K562 (cell line): ENCODE data around the gene LBH. TPM values are rescaled to one million over a fixed set of nuclear protein-coding genes. Genes with fewer than 3 reads are reported as not detected.

Experiments used
- ATAC-seq: fragments of 200-7000 bp; cut with Tn5 transposase; 3 replicates; pipeline ENCODE4 v1.9.1; 2020; ENCODE audit warnings: moderate library complexity
- BruUV-seq: library from RNA; stranded (reverse); fragments of 400-500 nt; replicated peaks from 2 replicates; lab custom pipeline; 2021; lab: Mats Ljungman, UMichigan
- CTCF ChIA-PET: fragments of 300-600 bp; formaldehyde crosslinking; extraction: SDS; loops from one replicate; lab custom pipeline; 2021; ENCODE audit warnings: low intra/inter-chr PET ratio; lab: Yijun Ruan, JAX
- POLR2A ChIA-PET: fragments of 300-600, 350-650 bp; sonication (Branson Sonifier 250); formaldehyde crosslinking; extraction: SDS; loops from one replicate; lab custom pipeline; 2021; ENCODE audit warnings: antibody characterized with exemption, inconsistent platforms; lab: Yijun Ruan, JAX
- DNase-seq, 4 experiments: peaks; one replicate each; pipeline versions ENCODE4 v3.0.0 to v3.0.0-alpha.2; 2011 to 2018; ENCODE audit warnings: low spot score in 3 of 4, mixed read lengths in 3 of 4; ENCODE audit errors: extremely low read depth in 1 of 4
- FAIRE-seq: peaks from 2 replicates; lab custom pipeline; 2011; peaks lifted over from hg19 to GRCh38; lab: Jason Lieb, UNC
- H2AFZ ChIP-seq: 2 replicates; pipeline ENCODE4 v1.6.0; 2011; ENCODE audit warnings: low read depth, low read length, control low read depth, inconsistent platforms
- H3K27ac ChIP-seq: fragments of 200-600 bp; 3 replicates; pipeline ENCODE4 v1.8.0; 2011; ENCODE audit warnings: low read depth, mild to moderate bottlenecking, control low read depth, inconsistent platforms, low read length, moderate library complexity, mixed read lengths; ENCODE audit errors: extremely low read depth
- H3K27me3 ChIP-seq, 2 experiments: fragments of 300-600 bp in 1 of 2; 2 replicates in 1 of 2; 3 replicates in 1 of 2; pipeline versions ENCODE4 v1.6.0 to v1.8.0; 2011; ENCODE audit warnings: inconsistent platforms in 2 of 2, low read length in 2 of 2, mild to moderate bottlenecking in 1 of 2, mixed read lengths in 1 of 2, moderate library complexity in 1 of 2; ENCODE audit not compliant: control insufficient read depth in 2 of 2, insufficient read depth in 2 of 2
- H3K36me3 ChIP-seq: fragments of 300-600 bp; 3 replicates; pipeline ENCODE4 v1.8.0; 2011; ENCODE audit warnings: mild to moderate bottlenecking, low read length, inconsistent platforms; ENCODE audit not compliant: control insufficient read depth, insufficient read depth
- H3K4me1 ChIP-seq, 2 experiments: fragments of 200-600 bp in 1 of 2; replicated peaks in 1 of 2; 2 replicates in 1 of 2; 3 replicates in 1 of 2; pipeline versions ENCODE4 v1.5.1 to v1.8.0; 2011; ENCODE audit warnings: inconsistent platforms in 2 of 2, low read length in 2 of 2, mild to moderate bottlenecking in 1 of 2, mixed read lengths in 1 of 2, moderate library complexity in 1 of 2; ENCODE audit not compliant: control insufficient read depth in 2 of 2, insufficient read depth in 2 of 2
- H3K4me2 ChIP-seq: 2 replicates; pipeline ENCODE4 v1.6.1; 2011; ENCODE audit warnings: low read length, control low read depth, inconsistent platforms, mixed read lengths; ENCODE audit not compliant: insufficient read depth
- H3K4me3 ChIP-seq: fragments of 200-600 bp; sonication (generic), shearing (Covaris generic); 2 replicates; pipeline ENCODE4 v1.5.1; 2016; ENCODE audit warnings: control low read depth, inconsistent platforms
- H3K79me2 ChIP-seq: fragments of 200-600 bp; 3 replicates; pipeline ENCODE4 v1.8.0; 2011; ENCODE audit warnings: low read length, inconsistent platforms; ENCODE audit not compliant: control insufficient read depth, insufficient read depth
- H3K9ac ChIP-seq, 2 experiments: 2 replicates each; pipeline versions ENCODE4 v1.6.0 to v1.6.1; 2011; ENCODE audit warnings: low read depth in 2 of 2, low read length in 2 of 2, control low read depth in 1 of 2, inconsistent platforms in 1 of 2, mild to moderate bottlenecking in 1 of 2, mixed read lengths in 1 of 2; ENCODE audit not compliant: insufficient read depth in 1 of 2
- H3K9me1 ChIP-seq: one replicate; pipeline ENCODE4 v1.6.0; 2011; ENCODE audit warnings: inconsistent platforms, mild to moderate bottlenecking, low read length, moderate library complexity; ENCODE audit not compliant: control insufficient read depth, insufficient read depth
- H3K9me3 ChIP-seq: replicated peaks from 2 replicates; pipeline ENCODE4 v1.5.1; 2011; ENCODE audit warnings: low read depth, low read length, inconsistent platforms; ENCODE audit not compliant: control insufficient read depth, insufficient read depth
- H4K20me1 ChIP-seq: replicated peaks from 2 replicates; pipeline ENCODE4 v1.6.1; 2011; ENCODE audit warnings: low read length, inconsistent platforms, mixed read lengths; ENCODE audit not compliant: control insufficient read depth, insufficient read depth
- CCNT2 ChIP-seq: IDR thresholded peaks from 2 replicates; pipeline ENCODE4 v1.6.1; 2011; ENCODE audit warnings: borderline replicate concordance, low read depth, mild to moderate bottlenecking, moderate library complexity, mixed read lengths, low read length; ENCODE audit not compliant: insufficient read length; ENCODE audit errors: extremely low read depth
- CHD7 ChIP-seq: fragments of 200-600 bp; sonication (generic); IDR thresholded peaks from one replicate; pipeline ENCODE4 v1.6.1; 2012; ENCODE audit warnings: mild to moderate bottlenecking, low read depth, low read length, inconsistent platforms
- NR0B1 ChIP-seq: fragments of 450-650 bp; IDR thresholded peaks from one replicate; pipeline ENCODE4 v1.6.1; 2018; ENCODE audit warnings: mild to moderate bottlenecking, moderate library complexity; ENCODE audit not compliant: partially characterized antibody
- RFX1 ChIP-seq: fragments of 450-650 bp; IDR thresholded peaks from 2 replicates; pipeline ENCODE4 v1.6.1; 2016; ENCODE audit warnings: mild to moderate bottlenecking, moderate library complexity
- TARDBP ChIP-seq: fragments of 450-650 bp; IDR thresholded peaks from 2 replicates; pipeline ENCODE4 v1.6.1; 2016
- TEAD2 ChIP-seq: fragments of 450-650 bp; IDR thresholded peaks from 2 replicates; pipeline ENCODE4 v1.6.1; 2016; ENCODE audit warnings: missing genetic modification characterization, control low read depth, missing compliant biosample characterization
- WGBS: fragments of 100-300 bp; shearing (Covaris generic); methylation state at CpG from one replicate; pipeline ENCODE4 v1.1.6; 2016; ENCODE audit warnings: low coverage, mixed read lengths; ENCODE audit not compliant: insufficient coverage; ENCODE audit errors: missing lambda C conversion rate; 5-methylcytosine and 5-hydroxymethylcytosine counted together
- in situ Hi-C: fragments of 300-500 bp; cut with MboI; formaldehyde crosslinking; loops from 4 replicates; pipeline ENCODE4 v1.15.0; 2018; ENCODE audit warnings: inconsistent platforms, mixed read lengths
- intact Hi-C: fragments of 100-400 bp; cut with micrococcal nuclease; formaldehyde crosslinking; loops from 2 replicates; pipeline ENCODE4 v1.14.2; 2022
- polyA plus RNA-seq, 8 experiments: library from polyadenylated mRNA; depleted of rRNA in 4 of 8; stranded (reverse) in 5 of 8; unstranded in 3 of 8; fragments of >200 nt; fragmentation: Nextera tagmentation in 2 of 8; fragmentation: Illumina TruSeq in 1 of 8; extraction: Ambion mirVana in 2 of 8; extraction: Trizol in 1 of 8; gene quantifications; 2 replicates each; pipeline versions ENCODE4 v1.2.1 to v1.2.3, GENCODE V29; 2011 to 2014; ENCODE audit warnings: inconsistent platforms in 1 of 8, missing spikeins in 1 of 8
- total RNA-seq, 7 experiments: library from RNA; depleted of rRNA in 6 of 7; stranded (reverse); fragments of >200 nt in 6 of 7; fragmentation: Illumina TruSeq in 2 of 7; extraction: Trizol in 2 of 7; gene quantifications; 2 replicates each; pipeline versions ENCODE4 v1.2.1 to v1.2.3, GENCODE V29; 2011 to 2021; ENCODE audit warnings: low replicate concordance in 1 of 7

Gene LBH
- total and polyA plus RNA-seq, 9 of the 15 experiments (the other 6 are each of a cell fraction or from before 2014, with no cell fraction given): 3.1 to 13.4 (median 7.4) TPM

- ChIA-PET CTCF (no interaction called here), POLR2A (interaction anchor here (0.5 kb wide), 1 partner anchor 375 kb away, joined by 3 read pairs; no protein-coding TSS in a partner anchor)
- DNase-seq: no peak
- no peak overlapping the region for H3K27ac ChIP-seq
- no peaks in the 10 kb centered on the region for H3K9me3 ChIP-seq
- no peak for FAIRE-seq
- H3K36me3 ChIP-seq: no peaks in the 10 kb centered on the region
- H3K9ac ChIP-seq: no peak overlapping the region
- no peaks in the 10 kb centered on the region for H3K79me2 ChIP-seq
- 46% methylated on average over 4 of the region's 4 CpGs for WGBS
- no peak for ATAC-seq
- in situ Hi-C loops: no loop called here
- TF ChIP-seq TEAD2 (tag): no peak
- no peak for TF ChIP-seq RFX1
- no peak for TF ChIP-seq NR0B1
- no peak for TF ChIP-seq CCNT2
- TF ChIP-seq CHD7: no peak
- TF ChIP-seq TARDBP: no peak
- H2AFZ ChIP-seq: no peak overlapping the region
- no TSS peak for BruUV-seq
- H3K4me3 ChIP-seq: no peak overlapping the region
- no peaks in the 10 kb centered on the region for H3K9me1 ChIP-seq
- H3K4me2 ChIP-seq: no peak overlapping the region
- no peaks in the 10 kb centered on the region for H4K20me1 ChIP-seq
- H3K27me3 ChIP-seq: no peaks in the 10 kb centered on the region
- intact Hi-C loops: no loop called here
- peaks cover 2 to 10% of the 10 kb centered on the region in 2 experiments; a peak in 4 of 5 replicates for H3K4me1 ChIP-seq
Measured at GRCh38 chr2:30276455-30276911, 45.1 kb downstream of the LBH start.
